Measurements from ENCODE around the gene APOC3.
A peak's percentile ranks its signal among the peaks of the same experiment; 100 is the strongest.

The APOC3 gene

GRCh38 chr11:116865696-116866095, 36.0 kb downstream of the APOC3 start:
- TF ChIP-seq CTCF (conservative IDR thresholded peaks at IDR 0.05; ENCODE audit: low read depth, low read length), result no peak

GRCh38 chr11:116866804-116867455, 37.2 kb downstream of the APOC3 start:
- H3K4me3 ChIP-seq (ENCODE audit: low read depth, low read length), result no peak overlapping the region
- TF ChIP-seq CTCF (conservative IDR thresholded peaks at IDR 0.05; ENCODE audit: low read depth, low read length), result no peak
- no peak for DNase-seq (ENCODE audit: low read depth)

More at GRCh38 chr11:116865696-116866095, 36.0 kb downstream of the APOC3 start:
- peak; percentile 12 for DNase-seq (ENCODE audit: low read depth)
- no peak overlapping the region for H3K4me3 ChIP-seq (ENCODE audit: low read depth, low read length)

- no peak for DNase-seq (ENCODE audit: low read depth)
- no peak for TF ChIP-seq CTCF (conservative IDR thresholded peaks at IDR 0.05; ENCODE audit: low read depth, low read length)
Observed at GRCh38 chr11:116867619-116868018, 37.9 kb downstream of the APOC3 start.

GRCh38 chr11:116868066-116868465, 38.4 kb downstream of the APOC3 start:
- no peak for TF ChIP-seq CTCF (conservative IDR thresholded peaks at IDR 0.05; ENCODE audit: low read depth, low read length)
- H3K4me3 ChIP-seq (ENCODE audit: low read depth, low read length), result no peak overlapping the region
- DNase-seq (ENCODE audit: low read depth), result no peak

More at GRCh38 chr11:116867619-116868018, 37.9 kb downstream of the APOC3 start:
- no peak overlapping the region for H3K4me3 ChIP-seq (ENCODE audit: low read depth, low read length)

GRCh38 chr11:116869610-116870009, 39.9 kb downstream of the APOC3 start:
- no peak overlapping the region for H3K4me3 ChIP-seq (ENCODE audit: low read depth, low read length)
- no peak for TF ChIP-seq CTCF (conservative IDR thresholded peaks at IDR 0.05; ENCODE audit: low read depth, low read length)
- no peak for DNase-seq (ENCODE audit: low read depth)

GRCh38 chr11:116870054-116870453, 40.3 kb downstream of the APOC3 start:
- no peak for DNase-seq (ENCODE audit: low read depth)
- TF ChIP-seq CTCF (conservative IDR thresholded peaks at IDR 0.05; ENCODE audit: low read depth, low read length), result no peak
- H3K4me3 ChIP-seq (ENCODE audit: low read depth, low read length), result no peak overlapping the region

GRCh38 chr11:116871248-116871647, 41.5 kb downstream of the APOC3 start:
- peak; percentile 64 for DNase-seq (ENCODE audit: low read depth)
- no peak overlapping the region for H3K4me3 ChIP-seq (ENCODE audit: low read depth, low read length)
- TF ChIP-seq CTCF (conservative IDR thresholded peaks at IDR 0.05; ENCODE audit: low read depth, low read length), result no peak
